Measurements from ENCODE around the gene LRP5.
A peak's percentile ranks its signal among the peaks of the same experiment; 100 is the strongest.

LRP5 gene

GRCh38 chr11:68312117-68312779, at the start of gene LRP5:
Gene LRP5, plus strand, starts transcription at chr11:68312591. Its CDS starts 124 bp downstream, at chr11:68312715.
- TF ChIP-seq GATA2 (IDR thresholded peaks at IDR 0.05; ENCODE audit: low read depth, low read length) (no peak), GATA3 (IDR thresholded peaks at IDR 0.05; ENCODE audit: low read depth, low read length) (no peak)

- no peak for TF ChIP-seq GATA2 (IDR thresholded peaks at IDR 0.05; ENCODE audit: low read depth, low read length)
- no peak for TF ChIP-seq GATA3 (IDR thresholded peaks at IDR 0.05; ENCODE audit: low read depth, low read length)
These were observed 48.9 kb upstream of the LRP5 start for GRCh38 chr11:68263444-68264035.

- TF ChIP-seq GATA2 (IDR thresholded peaks at IDR 0.05; ENCODE audit: low read depth, low read length), result no peak
- TF ChIP-seq GATA3 (IDR thresholded peaks at IDR 0.05; ENCODE audit: low read depth, low read length), result no peak
These were observed 48.1 kb upstream of the LRP5 start for GRCh38 chr11:68264244-68264643.

GRCh38 chr11:68264741-68265540, 47.5 kb upstream of the LRP5 start:
- TF ChIP-seq GATA2 (IDR thresholded peaks at IDR 0.05; ENCODE audit: low read depth, low read length) (no peak), GATA3 (IDR thresholded peaks at IDR 0.05; ENCODE audit: low read depth, low read length) (no peak)

- TF ChIP-seq GATA2 (IDR thresholded peaks at IDR 0.05; ENCODE audit: low read depth, low read length), result no peak
- no peak for TF ChIP-seq GATA3 (IDR thresholded peaks at IDR 0.05; ENCODE audit: low read depth, low read length)
These were observed 46.1 kb upstream of the LRP5 start for GRCh38 chr11:68266121-68266891.

GRCh38 chr11:68266936-68267880, 45.2 kb upstream of the LRP5 start:
- no peak for TF ChIP-seq GATA2 (IDR thresholded peaks at IDR 0.05; ENCODE audit: low read depth, low read length)
- TF ChIP-seq GATA3 (IDR thresholded peaks at IDR 0.05; ENCODE audit: low read depth, low read length), result no peak

- no peak for TF ChIP-seq GATA2 (IDR thresholded peaks at IDR 0.05; ENCODE audit: low read depth, low read length)
- no peak for TF ChIP-seq GATA3 (IDR thresholded peaks at IDR 0.05; ENCODE audit: low read depth, low read length)
These were observed 44.5 kb upstream of the LRP5 start for GRCh38 chr11:68267881-68268240.

- TF ChIP-seq GATA2 (IDR thresholded peaks at IDR 0.05; ENCODE audit: low read depth, low read length) (no peak), GATA3 (IDR thresholded peaks at IDR 0.05; ENCODE audit: low read depth, low read length) (no peak)
These were observed 42.8 kb upstream of the LRP5 start for GRCh38 chr11:68269414-68270081.

- no peak for TF ChIP-seq GATA3 (IDR thresholded peaks at IDR 0.05; ENCODE audit: low read depth, low read length)
- no peak for TF ChIP-seq GATA2 (IDR thresholded peaks at IDR 0.05; ENCODE audit: low read depth, low read length)
These were observed 42.0 kb upstream of the LRP5 start for GRCh38 chr11:68270196-68271022.

GRCh38 chr11:68271023-68271780, 41.2 kb upstream of the LRP5 start:
- TF ChIP-seq GATA2 (IDR thresholded peaks at IDR 0.05; ENCODE audit: low read depth, low read length) (peak; percentile 16; the same call in 1 of the 2 replicates), GATA3 (IDR thresholded peaks at IDR 0.05; ENCODE audit: low read depth, low read length) (no peak)

All from SH-SY5Y (cell line).